Suprapubic skin (tissue), 4 donors: ENCODE measurements around the gene NEGR1. TPM values are rescaled to one million over a fixed set of nuclear protein-coding genes. Genes with fewer than 3 reads are reported as not detected.

ENCODE experiments used
- DNase-seq, 2 donors: peaks; one replicate each; pipeline ENCODE4 v3.0.0-alpha.2; 2019; ENCODE audit warnings: low spot score in 2 of 2
- H3K27ac ChIP-seq: fragments of 200-600 bp; sonication (generic); one replicate; pipeline ENCODE4 v1.5.1; 2019
- H3K27me3 ChIP-seq: fragments of 200-600 bp; sonication (generic); one replicate; pipeline ENCODE4 v1.5.1; 2019
- H3K36me3 ChIP-seq: fragments of 200-600 bp; sonication (generic); one replicate; pipeline ENCODE4 v1.5.1; 2019
- H3K4me1 ChIP-seq: fragments of 200-600 bp; sonication (generic); one replicate; pipeline ENCODE4 v1.5.1; 2019
- H3K4me3 ChIP-seq: fragments of 200-600 bp; sonication (generic); one replicate; pipeline ENCODE4 v1.5.1; 2019; ENCODE audit warnings: mild to moderate bottlenecking
- H3K9me3 ChIP-seq: fragments of 200-600 bp; sonication (generic); one replicate; pipeline ENCODE4 v1.5.1; 2019
- CTCF ChIP-seq, 2 donors: fragments of 200-600 bp in 1 of 2; fragments of 450-650 bp in 1 of 2; sonication (generic) in 1 of 2; IDR thresholded peaks; one replicate each; pipeline ENCODE4 v1.5.1; 2016 to 2019; ENCODE audit warnings: antibody characterized with exemption in 2 of 2, mild to moderate bottlenecking in 1 of 2, moderate library complexity in 1 of 2
- EP300 ChIP-seq: sonication (generic); formaldehyde crosslinking; IDR thresholded peaks from one replicate; pipeline ENCODE4 v1.6.1; 2017; ENCODE audit warnings: antibody characterized with exemption
- POLR2A ChIP-seq, 2 donors: fragments of 450-650 bp; IDR thresholded peaks; one replicate each; pipeline ENCODE4 v1.6.1; 2017; ENCODE audit warnings: antibody characterized with exemption in 2 of 2, mild to moderate bottlenecking in 2 of 2, moderate library complexity in 2 of 2
- POLR2AphosphoS5 ChIP-seq, 3 donors: sonication (generic); formaldehyde crosslinking; IDR thresholded peaks; one replicate each; pipeline ENCODE4 v1.6.1; 2017; ENCODE audit warnings: antibody characterized with exemption in 3 of 3
- WGBS: methylation state at CpG from one replicate; pipeline ENCODE4 v1.1.5; 2018; 5-methylcytosine and 5-hydroxymethylcytosine counted together
- total RNA-seq, 4 donors: library from RNA; depleted of rRNA; stranded (reverse); fragments of >200 nt; gene quantifications; one replicate each; pipeline ENCODE4 v1.1.0, GENCODE V29; 2016

NEGR1 gene
- total RNA-seq, 4 donors from 2014 or later, result 3.0 to 9.9 (median 3.8) TPM

- Histone ChIP-seq H3K27me3 (no peaks in the 10 kb centered on the region), H3K36me3 (no peaks in the 10 kb centered on the region), H3K4me1 (no peaks in the 10 kb centered on the region), H3K27ac (no peak overlapping the region), H3K4me3 (no peak overlapping the region), H3K9me3 (no peaks in the 10 kb centered on the region)
- TF ChIP-seq POLR2AphosphoS5 (IDR thresholded peaks at IDR 0.05) (no peak), POLR2A (IDR thresholded peaks at IDR 0.05) (no peak), EP300 (no peak), CTCF (IDR thresholded peaks at IDR 0.05) (no peak)
- no peak for DNase-seq
- 78% methylated on average over 1 of the region's 1 CpG for WGBS
These were observed 930.9 kb downstream of the NEGR1 start for GRCh38 chr1:71351438-71351837.

- no peaks in the 10 kb centered on the region for H3K4me1 ChIP-seq
- 50% methylated on average over 2 of the region's 2 CpGs for WGBS
- TF ChIP-seq EP300 (no peak), POLR2AphosphoS5 (IDR thresholded peaks at IDR 0.05) (no peak), POLR2A (IDR thresholded peaks at IDR 0.05) (no peak), CTCF (IDR thresholded peaks at IDR 0.05) (no peak)
These were observed 931.5 kb downstream of the NEGR1 start for GRCh38 chr1:71350805-71351204.

GRCh38 chr1:71350330-71350729 is 932.0 kb downstream of the NEGR1 start:
- H3K27me3 ChIP-seq, result no peaks in the 10 kb centered on the region
- no peaks in the 10 kb centered on the region for H3K4me1 ChIP-seq
- no peak overlapping the region for H3K4me3 ChIP-seq
- DNase-seq, result no peak
- no peak overlapping the region for H3K27ac ChIP-seq
- 92% methylated on average over 1 of the region's 1 CpG for WGBS
- TF ChIP-seq POLR2A (IDR thresholded peaks at IDR 0.05), result no peak
- no peak for TF ChIP-seq CTCF (IDR thresholded peaks at IDR 0.05)
- no peak for TF ChIP-seq POLR2AphosphoS5 (IDR thresholded peaks at IDR 0.05)
- TF ChIP-seq EP300, result no peak
- no peaks in the 10 kb centered on the region for H3K9me3 ChIP-seq
- no peaks in the 10 kb centered on the region for H3K36me3 ChIP-seq

More at GRCh38 chr1:71350805-71351204, 931.5 kb downstream of the NEGR1 start:
- Histone ChIP-seq H3K27me3 (no peaks in the 10 kb centered on the region), H3K36me3 (no peaks in the 10 kb centered on the region), H3K4me3 (no peak overlapping the region), H3K27ac (no peak overlapping the region), H3K9me3 (no peaks in the 10 kb centered on the region)
- DNase-seq, result no peak
